HS-27A (cell line): ENCODE results near the gene FGD4.

ENCODE experiments used
- DNase-seq: peaks from one replicate; pipeline ENCODE4 v3.0.0-alpha.2; 2012; ENCODE audit warnings: low read depth, missing footprints

The FGD4 gene

GRCh38 chr12:32407795-32408194 is 8.4 kb downstream of the FGD4 start:
- DNase-seq: no peak

GRCh38 chr12:32413412-32413811 is 14.1 kb downstream of the FGD4 start:
- DNase-seq: no peak

- no peak for DNase-seq
These were observed 18.9 kb downstream of the FGD4 start for GRCh38 chr12:32418221-32418620.

GRCh38 chr12:32418903-32419519 is 19.7 kb downstream of the FGD4 start:
- DNase-seq: no peak

GRCh38 chr12:32419520-32419960 is 20.2 kb downstream of the FGD4 start:
- no peak for DNase-seq

- DNase-seq: no peak
These were observed 21.0 kb downstream of the FGD4 start for GRCh38 chr12:32420356-32420755.

GRCh38 chr12:32423559-32423958 is 24.2 kb downstream of the FGD4 start:
- no peak for DNase-seq

GRCh38 chr12:32431025-32431424 is 31.7 kb downstream of the FGD4 start:
- DNase-seq: no peak

GRCh38 chr12:32435921-32436705 is 36.8 kb downstream of the FGD4 start:
- no peak for DNase-seq

- peak; percentile 94 for DNase-seq
These were observed 37.7 kb downstream of the FGD4 start for GRCh38 chr12:32437095-32437515.

- DNase-seq: no peak
These were observed 40.9 kb downstream of the FGD4 start for GRCh38 chr12:32440120-32440865.

GRCh38 chr12:32443491-32443890 is 44.1 kb downstream of the FGD4 start:
- no peak for DNase-seq

- peak; percentile 96 for DNase-seq
These were observed 45.5 kb downstream of the FGD4 start for GRCh38 chr12:32444895-32445294.

GRCh38 chr12:32445356-32445755 is 46.0 kb downstream of the FGD4 start:
- no peak for DNase-seq

GRCh38 chr12:32446316-32447119 is 47.2 kb downstream of the FGD4 start:
- DNase-seq: no peak

GRCh38 chr12:32448586-32448985 is 49.2 kb downstream of the FGD4 start:
- DNase-seq: no peak

- no peak for DNase-seq
These were observed 51.0 kb downstream of the FGD4 start for GRCh38 chr12:32450363-32450762.

- DNase-seq: no peak
These were observed 51.4 kb downstream of the FGD4 start for GRCh38 chr12:32450768-32451167.

GRCh38 chr12:32451816-32452215 is 52.5 kb downstream of the FGD4 start:
- no peak for DNase-seq

GRCh38 chr12:32454075-32454474 is 54.7 kb downstream of the FGD4 start:
- peak; percentile 75 for DNase-seq

- no peak for DNase-seq
These were observed 55.5 kb downstream of the FGD4 start for GRCh38 chr12:32454866-32455265.

GRCh38 chr12:32455607-32456071 is 56.3 kb downstream of the FGD4 start:
- DNase-seq: peak; percentile 92
